HG02610 (cell line): ENCODE results near the gene SAP25.
"Not testable (repeated sequence)": the region's sequence is repeated elsewhere in the genome, so short reads cannot be mapped to it uniquely, and the experiment has no call there.

Experiments used
- ATAC-seq: cut with Tn5 transposase; IDR thresholded peaks from one replicate; pipeline ENCODE4 v1.9.1; 2021; ENCODE audit warnings: mild to moderate bottlenecking, moderate library complexity; ENCODE audit not compliant: unreplicated experiment

SAP25 gene

GRCh38 chr7:100562195-100563099, 11.3 kb downstream of the SAP25 start:
- ATAC-seq, result no peak

DNA sequence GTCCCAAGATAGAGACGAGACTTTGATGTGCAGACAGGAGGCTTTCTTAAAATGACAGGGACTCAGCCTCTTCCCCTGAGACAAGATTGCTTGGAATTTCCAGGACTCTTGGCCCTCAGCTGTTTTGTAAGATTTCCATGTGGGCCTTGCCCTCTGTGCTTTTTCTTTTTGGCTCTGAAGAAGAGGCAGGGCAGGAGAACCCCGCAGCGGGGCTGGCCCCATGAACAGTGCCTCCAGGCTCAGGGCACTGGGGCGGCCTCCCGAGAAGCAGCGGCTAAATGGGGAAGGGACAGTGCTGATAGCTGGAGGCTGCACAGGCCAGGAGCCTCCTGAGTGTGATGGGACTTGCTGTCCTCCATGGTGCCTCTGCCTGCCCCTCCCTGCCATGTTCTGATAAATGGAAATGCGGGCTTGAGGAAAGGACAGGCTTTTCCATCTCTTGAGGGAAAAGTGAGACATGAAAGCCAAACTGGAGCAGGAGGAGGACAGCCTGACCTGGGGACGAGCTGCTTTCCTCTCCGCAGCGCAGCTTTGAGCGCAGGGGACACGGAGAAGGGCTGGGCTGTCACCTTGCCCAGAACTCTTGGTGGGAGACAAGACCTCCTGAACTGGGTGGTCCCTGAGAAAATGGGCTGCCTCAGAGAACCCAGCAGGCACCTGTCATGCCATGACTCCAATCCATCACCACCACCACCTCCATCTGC, 12.1 kb downstream of the SAP25 start:
- no peak for ATAC-seq

DNA sequence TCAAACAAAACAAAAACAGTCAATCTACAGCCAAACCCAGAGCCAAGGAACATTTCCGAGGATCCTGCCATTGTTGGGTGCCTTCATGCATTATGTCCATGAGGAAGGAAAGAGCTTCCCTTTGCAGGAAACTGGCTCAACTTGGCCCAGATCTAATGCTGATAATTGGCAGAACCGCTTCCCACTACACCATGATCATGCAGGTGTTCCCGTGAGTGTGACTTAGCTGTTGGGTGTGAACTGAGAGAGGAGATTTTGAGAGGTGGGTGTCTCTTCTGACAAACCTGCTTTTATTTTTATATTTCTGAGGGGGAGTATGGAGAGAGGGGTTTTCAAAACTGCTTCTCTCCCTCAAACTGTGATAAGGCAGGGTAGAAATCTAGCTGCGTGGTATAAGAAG, 14.6 kb downstream of the SAP25 start:
- ATAC-seq, result no peak

GRCh38 chr7:100556541-100556940, 17.2 kb downstream of the SAP25 start:
- ATAC-seq, result no peak

DNA sequence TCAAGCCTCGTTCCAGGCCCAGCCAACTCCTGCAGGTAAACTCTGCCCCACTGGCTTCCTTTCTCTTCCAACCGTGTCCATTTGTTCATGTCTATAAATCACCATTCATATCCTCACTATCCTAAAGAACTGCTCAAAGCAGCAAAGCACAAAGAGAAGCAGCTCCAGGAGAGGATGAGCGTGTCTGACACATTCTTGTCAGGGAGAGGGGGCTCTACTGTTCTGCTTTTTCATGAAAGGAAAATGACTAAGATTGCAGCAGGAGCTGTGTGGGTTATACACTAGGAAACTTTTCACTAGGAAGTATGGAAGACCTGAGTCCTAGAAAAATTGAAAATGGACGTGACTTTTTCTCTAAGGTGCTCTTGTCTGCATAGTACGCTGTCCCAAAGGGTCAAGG, 18.0 kb downstream of the SAP25 start:
- ATAC-seq, result no peak

- no peak for ATAC-seq
Measured at GRCh38 chr7:100553032-100553431, 20.7 kb downstream of the SAP25 start.

DNA sequence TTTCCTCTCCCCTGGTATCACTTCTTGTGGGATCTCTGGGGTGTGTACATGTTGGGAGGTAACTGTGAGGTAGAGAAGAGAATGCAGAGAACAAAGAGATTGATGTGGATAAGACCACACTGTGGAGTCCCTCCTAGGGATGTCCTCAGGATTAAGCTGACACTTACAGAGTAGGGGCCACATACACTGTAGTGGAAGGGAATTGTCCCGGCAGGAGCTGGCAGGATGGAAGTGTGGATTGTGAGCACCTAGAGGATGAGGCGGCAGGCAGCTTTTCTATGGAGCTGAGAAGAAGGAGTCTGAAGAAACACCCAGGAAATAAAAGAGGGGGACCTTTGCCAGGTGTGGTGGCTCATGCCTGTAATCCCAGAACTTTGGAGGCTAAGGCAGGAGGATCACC, 21.2 kb downstream of the SAP25 start:
- ATAC-seq, result no peak

GRCh38 chr7:100548446-100548845, 25.3 kb downstream of the SAP25 start:
- ATAC-seq, result not testable (repeated sequence)

DNA sequence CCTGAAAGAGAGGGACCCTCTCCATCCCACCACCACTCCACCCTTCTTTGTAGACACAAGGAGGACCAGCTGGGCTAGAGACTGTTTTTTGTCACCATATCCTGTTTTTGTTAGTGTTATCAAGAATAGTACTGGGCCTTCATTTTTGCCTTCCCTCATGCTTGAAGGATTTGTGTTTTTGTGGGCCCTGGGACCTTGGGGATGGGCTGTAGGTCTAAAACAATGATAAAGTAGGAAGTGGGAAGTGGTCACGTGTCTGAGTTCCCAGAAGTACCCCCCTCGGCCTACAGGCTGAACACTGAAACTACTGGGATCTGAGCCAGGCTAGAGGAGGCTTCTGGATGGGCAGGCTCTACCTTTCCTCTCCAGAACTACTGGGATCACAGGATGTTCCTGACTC, 25.8 kb downstream of the SAP25 start:
- ATAC-seq, result no peak

GRCh38 chr7:100546926-100547800, 26.5 kb downstream of the SAP25 start:
- ATAC-seq, result no peak

GRCh38 chr7:100546129-100546925, 27.4 kb downstream of the SAP25 start:
- no peak for ATAC-seq

DNA sequence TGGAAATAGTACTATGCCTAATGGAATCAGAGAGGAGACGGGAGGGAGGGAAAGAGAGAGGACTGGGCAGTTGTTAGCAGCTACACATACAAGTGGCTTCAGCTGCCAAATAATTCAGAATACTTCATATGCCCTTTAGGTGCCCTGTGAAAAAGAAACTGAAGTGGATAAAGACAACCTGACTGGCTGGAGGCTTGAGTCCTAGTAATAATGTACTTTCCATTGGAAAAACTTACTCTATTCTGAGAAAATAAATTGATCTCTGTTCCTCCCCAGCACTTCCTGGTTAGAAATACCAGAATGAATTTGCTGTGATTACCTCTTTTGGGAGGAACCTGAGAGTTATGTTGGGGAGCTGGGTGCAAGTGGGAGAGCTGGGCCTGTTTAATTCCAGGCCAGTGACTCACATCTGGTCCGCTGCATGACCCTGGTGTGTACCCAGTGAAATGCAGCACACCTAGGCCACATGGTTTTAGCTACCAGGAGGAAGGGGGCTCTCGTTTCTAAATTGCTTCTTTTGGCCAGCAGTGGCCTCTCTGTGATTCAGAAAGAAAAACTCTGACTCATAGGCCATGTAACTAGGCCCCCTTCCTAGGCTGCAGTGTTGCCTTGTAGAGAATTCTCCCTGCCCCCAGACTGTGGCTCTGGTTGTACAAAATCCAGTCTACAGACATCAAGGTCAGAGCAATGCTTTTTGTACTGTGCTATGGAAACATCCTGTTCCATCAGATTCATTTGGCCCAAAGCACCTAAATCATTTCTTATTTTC, 28.2 kb downstream of the SAP25 start:
- ATAC-seq, result peak; percentile 58

DNA sequence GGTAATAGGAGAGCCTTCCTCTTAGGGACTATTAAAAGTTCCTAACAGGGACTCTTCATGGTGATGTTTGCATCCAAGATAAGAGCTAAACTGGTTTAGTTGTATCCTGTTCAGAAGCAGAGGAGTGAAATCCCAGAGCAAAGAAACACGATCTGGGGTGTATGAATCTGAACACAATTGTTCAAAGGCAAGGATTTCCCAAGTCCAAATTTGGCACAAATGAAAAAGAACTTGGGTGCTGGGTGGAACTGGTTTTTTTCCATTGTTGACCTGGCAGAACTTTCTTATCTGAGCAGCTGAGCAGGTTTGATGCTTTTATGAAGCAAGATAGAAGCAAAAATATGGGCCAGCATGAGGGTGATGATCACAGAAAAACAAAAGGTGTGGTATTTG, 28.7 kb downstream of the SAP25 start:
- no peak for ATAC-seq

- ATAC-seq, result no peak
Measured at GRCh38 chr7:100544386-100544785, 29.3 kb downstream of the SAP25 start.

- ATAC-seq, result no peak
Measured at GRCh38 chr7:100543586-100543985, 30.1 kb downstream of the SAP25 start.

- not testable (repeated sequence) for ATAC-seq
Measured at GRCh38 chr7:100541309-100541708, 32.4 kb downstream of the SAP25 start.

GRCh38 chr7:100540073-100540723, 33.5 kb downstream of the SAP25 start:
- no peak for ATAC-seq

GRCh38 chr7:100539436-100540006, 34.2 kb downstream of the SAP25 start:
- ATAC-seq, result no peak
